Heart left ventricle (tissue), 16 donors: Measurements from ENCODE around the gene MACF1. TPM values are rescaled to one million over a fixed set of nuclear protein-coding genes. Genes with fewer than 3 reads are reported as not detected.

Experiments used
- ATAC-seq, 4 donors: fragments of 200-7000 bp; cut with Tn5 transposase; one replicate each; pipeline ENCODE4 v1.9.1; 2020 to 2022; ENCODE audit warnings: moderate library complexity in 4 of 4, mild to moderate bottlenecking in 3 of 4, moderate number of reproducible peaks in 1 of 4
- DNase-seq, 5 donors: peaks; one replicate each; pipeline ENCODE4 v3.0.0-alpha.2; 2020
- H3K27ac ChIP-seq, 12 donors: fragments of 200-600 bp; sonication (generic) in 4 of 12; one replicate each; pipeline versions ENCODE4 v1.5.0 to v1.8.0; 2016 to 2022; ENCODE audit warnings: mild to moderate bottlenecking in 2 of 12
- H3K27me3 ChIP-seq, 9 donors: fragments of 200-600 bp; sonication (generic) in 2 of 9; one replicate each; pipeline versions ENCODE4 v1.5.1 to v1.8.0; 2016 to 2022; ENCODE audit warnings: mild to moderate bottlenecking in 3 of 9
- H3K36me3 ChIP-seq, 9 donors: fragments of 200-600 bp; sonication (generic) in 2 of 9; one replicate each; pipeline versions ENCODE4 v1.5.0 to v1.8.0; 2018 to 2022; ENCODE audit warnings: mild to moderate bottlenecking in 2 of 9
- H3K4me1 ChIP-seq, 12 donors: fragments of 200-600 bp; sonication (generic) in 4 of 12; one replicate each; pipeline versions ENCODE4 v1.5.0 to v1.8.0; 2016 to 2022; ENCODE audit warnings: mild to moderate bottlenecking in 3 of 12
- H3K4me3 ChIP-seq, 12 donors: fragments of 200-600 bp; sonication (generic) in 4 of 12; one replicate each; pipeline versions ENCODE4 v1.5.0 to v1.8.0; 2017 to 2022; ENCODE audit warnings: mild to moderate bottlenecking in 9 of 12, moderate library complexity in 4 of 12
- H3K9me3 ChIP-seq, 12 donors: fragments of 200-600 bp; sonication (generic) in 4 of 12; one replicate each; pipeline versions ENCODE4 v1.5.0 to v1.8.0; 2016 to 2022; ENCODE audit warnings: mild to moderate bottlenecking in 1 of 12
- POLR2A ChIP-seq, 2 donors: fragments of 450-650 bp; IDR thresholded peaks; one replicate each; pipeline ENCODE4 v1.6.1; 2017; ENCODE audit warnings: antibody characterized with exemption in 2 of 2, mild to moderate bottlenecking in 2 of 2, moderate library complexity in 2 of 2
- WGBS, 4 donors: extraction: QIAGEN DNeasy Blood & Tissue Kit in 2 of 4; methylation state at CpG; one replicate each; pipeline versions ENCODE4 v1.1.5 to v1.1.7; 2013 to 2018; 5-methylcytosine and 5-hydroxymethylcytosine counted together
- intact Hi-C, 10 donors: fragments of 100-400 bp; cut with DNase I; formaldehyde crosslinking; loops; one replicate each; pipeline versions ENCODE4 v1.11.1 to v1.14.2; 2022
- polyA plus RNA-seq, 2 donors: library from polyadenylated mRNA; stranded (reverse); fragments of 200-250 nt; gene quantifications; one replicate each; pipeline ENCODE4 v1.2.3, GENCODE V29; 2013
- total RNA-seq, 9 donors: library from RNA; depleted of rRNA in 2 of 9; stranded (reverse); fragments of >200 nt in 2 of 9; fragmentation: NEBNext Ultra II Directional in 3 of 9; extraction: Animal tissue kit (Norgen Biotek cat#: 25700) in 3 of 9; gene quantifications; one replicate each; pipeline versions ENCODE4 v1.1.0 to v1.2.4, GENCODE V29; 2016 to 2023
- TF ChIP-seq, protein P1 (sequence below), 12 donors: fragments of 200-600 bp; sonication (generic) in 4 of 12; IDR thresholded peaks; one replicate each; pipeline versions ENCODE4 v1.5.0 to v1.8.0; 2018 to 2022; ENCODE audit warnings: antibody characterized with exemption in 12 of 12, mild to moderate bottlenecking in 5 of 12
- donor health status: ischemic (EF 13 %, LVEDD 7.1; RV severe dilation, severe dysfunction).
- donor health status: healthy with polysubstance abuse.
- donor health status: DM: no; HTN: yes; CAD: no.
- donor health status: DM: no; HTN: no; CAD: no.
- donor health status: ischemic (EF 25% LVEDD 6.9; RV normal size, moderate dysfunction).
- donor health status: ischemic (EF 25% LVEDD 5.7; RV mildly dilated, moderate dysfunction).
- donor health status: healthy.
- donor health status: DM: yes; HTN: yes; CAD: no.
- donor health status: ischemic (EF 35%, LVEDD 5.7; RV mildly dilated, moderate dysfunction).
- donor health status: nonischemic (EF 11% LVEDD 7.7; RV severe dilation, severe dysfunction).
- donor health status: DM: yes; HTN: yes; CAD: no.
- donor health status: PGD.
- donor health status: ischemic (EF 29% LVEDD 5.4; RV normal size, mild dysfunction).
- donor health status: nonischemic (EF 23%, LVEDD 6.1; RV moderate dilation, normal function).

Gene MACF1
- total and polyA plus RNA-seq, 11 donors = 102 to 436 (median 251) TPM

DNA sequence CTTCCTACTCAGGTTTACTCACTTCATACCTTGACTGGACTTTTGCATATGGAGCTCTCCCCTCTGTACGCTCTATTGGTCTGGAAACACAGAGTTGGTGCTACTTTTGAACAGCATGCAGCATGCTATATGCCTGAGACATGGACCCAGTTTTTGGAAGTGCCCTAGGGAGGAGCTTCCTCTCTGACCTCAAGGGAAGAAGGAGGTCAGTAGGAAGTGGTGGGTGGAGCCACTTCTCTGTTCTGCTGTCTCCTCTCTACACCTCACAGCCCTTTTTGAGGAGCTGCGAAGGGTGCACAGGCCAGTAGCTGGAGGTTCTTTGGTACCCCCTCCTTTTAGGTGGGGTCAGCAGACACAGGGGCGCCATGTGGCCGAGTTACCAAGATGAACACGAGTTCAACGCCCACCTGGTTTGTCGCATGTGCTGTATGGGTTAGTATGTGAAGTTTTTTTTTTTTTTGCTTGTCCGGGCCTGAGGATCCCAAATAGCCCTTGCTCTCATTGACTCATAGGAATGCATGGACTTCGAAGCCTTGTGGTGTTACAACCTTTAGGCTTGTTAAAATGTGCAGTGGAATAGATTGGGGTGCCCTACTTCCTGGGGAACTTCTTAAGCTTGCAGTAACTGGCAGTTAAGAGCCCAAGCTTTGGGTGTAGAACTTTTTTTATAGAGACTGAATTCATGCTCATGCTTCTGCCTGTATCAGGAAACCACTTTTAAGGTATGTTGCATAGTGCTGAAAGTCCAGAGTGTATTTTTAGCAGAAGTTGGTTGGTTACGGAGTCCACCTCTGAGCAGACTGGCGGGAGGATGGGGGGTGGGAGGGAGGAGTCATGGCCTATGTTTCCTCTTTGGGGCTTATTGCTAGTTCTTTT, 10.7 kb downstream of the MACF1 start:
- WGBS, 4 donors = 36 to 58% (median 55%) methylated on average over 11 of the region's 11 CpGs
- ATAC-seq = peak; percentile 43 to 70 (median 52)
- peak in 3 of 5 donors; percentile 33 to 57 (median 40) for DNase-seq
- Histone ChIP-seq H3K9me3 (no peaks in the 10 kb centered on the region), H3K4me3 (peak overlapping the region in 9 of 12 donors; percentile 13 to 57 (median 34)), H3K4me1 (peaks cover 3 to 85% (median 69%) of the 10 kb centered on the region in 12 donors), H3K27me3 (no peaks in the 10 kb centered on the region), H3K36me3 (no peaks in the 10 kb centered on the region), H3K27ac (peak overlapping the region in 11 of 12 donors; percentile 73 to 92 (median 81))
- intact Hi-C loops = loop anchor here in 1 of 10 donors (5.0 kb wide), 1 partner anchor 42 kb away; no protein-coding TSS in a partner anchor
- TF ChIP-seq, protein P1, sequence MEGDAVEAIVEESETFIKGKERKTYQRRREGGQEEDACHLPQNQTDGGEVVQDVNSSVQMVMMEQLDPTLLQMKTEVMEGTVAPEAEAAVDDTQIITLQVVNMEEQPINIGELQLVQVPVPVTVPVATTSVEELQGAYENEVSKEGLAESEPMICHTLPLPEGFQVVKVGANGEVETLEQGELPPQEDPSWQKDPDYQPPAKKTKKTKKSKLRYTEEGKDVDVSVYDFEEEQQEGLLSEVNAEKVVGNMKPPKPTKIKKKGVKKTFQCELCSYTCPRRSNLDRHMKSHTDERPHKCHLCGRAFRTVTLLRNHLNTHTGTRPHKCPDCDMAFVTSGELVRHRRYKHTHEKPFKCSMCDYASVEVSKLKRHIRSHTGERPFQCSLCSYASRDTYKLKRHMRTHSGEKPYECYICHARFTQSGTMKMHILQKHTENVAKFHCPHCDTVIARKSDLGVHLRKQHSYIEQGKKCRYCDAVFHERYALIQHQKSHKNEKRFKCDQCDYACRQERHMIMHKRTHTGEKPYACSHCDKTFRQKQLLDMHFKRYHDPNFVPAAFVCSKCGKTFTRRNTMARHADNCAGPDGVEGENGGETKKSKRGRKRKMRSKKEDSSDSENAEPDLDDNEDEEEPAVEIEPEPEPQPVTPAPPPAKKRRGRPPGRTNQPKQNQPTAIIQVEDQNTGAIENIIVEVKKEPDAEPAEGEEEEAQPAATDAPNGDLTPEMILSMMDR (IDR thresholded peaks at IDR 0.05) = no peak
- no peak for TF ChIP-seq POLR2A (IDR thresholded peaks at IDR 0.05)

- Histone ChIP-seq H3K27ac (peak overlapping the region in 11 of 12 donors; percentile 73 to 92 (median 81)), H3K9me3 (no peaks in the 10 kb centered on the region), H3K4me1 (peaks cover 3 to 93% (median 71%) of the 10 kb centered on the region in 12 donors), H3K4me3 (peak overlapping the region in 7 of 12 donors; percentile 25 to 57 (median 34)), H3K36me3 (peaks cover 0 to 2% (median 0%) of the 10 kb centered on the region in 9 donors), H3K27me3 (no peaks in the 10 kb centered on the region)
- no peak for ATAC-seq
- TF ChIP-seq, protein P1 (IDR thresholded peaks at IDR 0.05) = no peak
- no peak for TF ChIP-seq POLR2A (IDR thresholded peaks at IDR 0.05)
- no peak for DNase-seq
- WGBS, 4 donors = 46 to 66% (median 59%) methylated on average over 4 of the region's 4 CpGs
- intact Hi-C loops = no loop called here
Observed at GRCh38 chr1:39216771-39217170, 12.3 kb downstream of the MACF1 start.

- no peak for DNase-seq
- Histone ChIP-seq H3K27ac (no peak overlapping the region), H3K9me3 (no peaks in the 10 kb centered on the region), H3K27me3 (no peaks in the 10 kb centered on the region), H3K36me3 (peaks cover 0 to 2% (median 0%) of the 10 kb centered on the region in 9 donors), H3K4me1 (peaks cover 0 to 80% (median 53%) of the 10 kb centered on the region in 12 donors), H3K4me3 (no peak overlapping the region)
- 91 to 92% (median 92%) methylated on average over 10 of the region's 10 CpGs for WGBS, 4 donors
- ATAC-seq = no peak
- intact Hi-C loops = no loop called here
- TF ChIP-seq, protein P1 (IDR thresholded peaks at IDR 0.05) = no peak
- no peak for TF ChIP-seq POLR2A (IDR thresholded peaks at IDR 0.05)
Observed at GRCh38 chr1:39220891-39221870, 16.7 kb downstream of the MACF1 start.
